ENCODE measurements around the gene ABCB6. TPM values are rescaled to one million over a fixed set of nuclear protein-coding genes. Genes with fewer than 3 reads are reported as not detected.
A peak's percentile ranks its signal among the peaks of the same experiment; 100 is the strongest.

ABCB6 gene
- total and polyA plus RNA-seq, 2 of the 8 experiments (the other 6 are each of a cell fraction or from before 2014, with no cell fraction given) = 44.9 to 50.6 TPM

GRCh38 chr2:219206328-219207133 is 12.2 kb downstream of the ABCB6 start, which contains the start of gene ZFAND2B (continued):
- TF ChIP-seq GTF2F1 (IDR thresholded peaks at IDR 0.05; ENCODE audit: borderline replicate concordance, low read depth, low read length) (no peak), RFX5 (IDR thresholded peaks at IDR 0.05; ENCODE audit: borderline replicate concordance, low read depth, low read length) (no peak), CTBP2 (IDR thresholded peaks at IDR 0.05; ENCODE audit: borderline replicate concordance, insufficient read depth, insufficient read length, low read length) (no peak), SRF (IDR thresholded peaks at IDR 0.05; ENCODE audit: low read depth, low read length) (peak; percentile 32; the same call in 1 of the 2 replicates), RAD21 (IDR thresholded peaks at IDR 0.05 in 1 of 2, conservative IDR thresholded peaks at IDR 0.05 in 1 of 2; ENCODE audit: low read depth in 2 of 2, low read length in 2 of 2) (peak in 1 of 2 experiments; percentile 15; a peak in 1 of 4 replicates), CHD1 (IDR thresholded peaks at IDR 0.05; ENCODE audit: low read depth, low read length) (no peak), KDM5A (IDR thresholded peaks at IDR 0.05; ENCODE audit: low read length) (no peak), POU5F1 (IDR thresholded peaks at IDR 0.05; ENCODE audit: low read depth, low read length) (no peak), HDAC2 (IDR thresholded peaks at IDR 0.05; ENCODE audit: borderline replicate concordance in 1 of 2, low read depth in 2 of 2, low read length in 2 of 2) (peak in 1 of 2 experiments; percentile 16; a peak in 1 of 4 replicates), CTCF (IDR thresholded peaks at IDR 0.05; ENCODE audit: control extremely low read depth in 1 of 3, insufficient read depth in 1 of 3, low read depth in 1 of 3, low read length in 3 of 3) (no peak; a peak in 1 of 4 replicates), SAP30 (IDR thresholded peaks at IDR 0.05; ENCODE audit: insufficient read depth, insufficient replicate concordance, low read length) (peak; percentile 54), SUZ12 (IDR thresholded peaks at IDR 0.05; ENCODE audit: low read length) (no peak), FOSL1 (IDR thresholded peaks at IDR 0.05; ENCODE audit: insufficient read depth, low read depth, low read length) (no peak), CBX5 (IDR thresholded peaks at IDR 0.05; ENCODE audit: low read depth, low read length) (no peak), HDAC6 (IDR thresholded peaks at IDR 0.05; ENCODE audit: low read depth, low read length) (no peak), CHD2 (IDR thresholded peaks at IDR 0.05; ENCODE audit: low read length) (no peak), POLR2A (IDR thresholded peaks at IDR 0.05; ENCODE audit: control extremely low read depth in 1 of 2, low read depth in 2 of 2, low read length in 2 of 2) (peak in 1 of 2 experiments; percentile 81; a peak in 2 of 3 replicates), YY1 (IDR thresholded peaks at IDR 0.05; ENCODE audit: low read depth, low read length) (no peak), CBX8 (IDR thresholded peaks at IDR 0.05; ENCODE audit: borderline replicate concordance, low read depth, low read length) (no peak), SIX5 (IDR thresholded peaks at IDR 0.05; ENCODE audit: low read depth, low read length) (no peak)

All from H1 (cell line).